ENCODE measurements around the gene RNF150. TPM values are rescaled to one million over a fixed set of nuclear protein-coding genes. Genes with fewer than 3 reads are reported as not detected.

RNF150 gene
- total RNA-seq, 1 donor from 2014 or later, result 9.1 TPM

DNA sequence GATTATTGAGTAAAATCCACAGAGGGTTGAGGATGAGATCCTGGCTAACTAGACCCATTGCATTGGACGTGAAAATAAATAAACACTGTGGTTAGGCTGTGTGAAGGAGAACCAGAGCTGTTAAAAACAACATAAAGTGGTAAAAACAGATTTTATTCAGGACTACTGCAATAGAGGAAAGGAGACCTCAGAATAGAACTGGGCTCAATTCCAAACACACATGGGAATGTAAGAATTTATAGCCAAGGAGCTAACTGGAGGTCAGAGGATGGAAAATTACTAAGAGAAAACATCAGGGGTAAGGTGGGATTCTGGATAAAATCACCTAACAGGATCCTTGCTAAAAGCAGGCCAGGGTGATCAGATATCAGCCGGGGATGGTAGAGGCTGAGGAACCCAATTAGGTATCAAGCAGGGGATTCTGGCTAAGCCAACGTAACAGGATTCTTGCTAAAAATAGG lies 112.4 kb downstream of the RNF150 start:
- Histone ChIP-seq H3K27ac (peak overlapping the region; percentile 49), H3K27me3 (no peaks in the 10 kb centered on the region), H3K4me1 (peaks cover 29% of the 10 kb centered on the region), H3K9me3 (no peaks in the 10 kb centered on the region), H3K36me3 (no peaks in the 10 kb centered on the region), H3K4me3 (no peak overlapping the region)
- DNase-seq (ENCODE audit: extremely low spot score in 2 of 2), result no peak
- TF ChIP-seq POLR2AphosphoS5 (IDR thresholded peaks at IDR 0.05; ENCODE audit: insufficient read depth in 1 of 2, low read depth in 1 of 2), result no peak
- TF ChIP-seq POLR2A (IDR thresholded peaks at IDR 0.05), result no peak
- TF ChIP-seq, protein P1, sequence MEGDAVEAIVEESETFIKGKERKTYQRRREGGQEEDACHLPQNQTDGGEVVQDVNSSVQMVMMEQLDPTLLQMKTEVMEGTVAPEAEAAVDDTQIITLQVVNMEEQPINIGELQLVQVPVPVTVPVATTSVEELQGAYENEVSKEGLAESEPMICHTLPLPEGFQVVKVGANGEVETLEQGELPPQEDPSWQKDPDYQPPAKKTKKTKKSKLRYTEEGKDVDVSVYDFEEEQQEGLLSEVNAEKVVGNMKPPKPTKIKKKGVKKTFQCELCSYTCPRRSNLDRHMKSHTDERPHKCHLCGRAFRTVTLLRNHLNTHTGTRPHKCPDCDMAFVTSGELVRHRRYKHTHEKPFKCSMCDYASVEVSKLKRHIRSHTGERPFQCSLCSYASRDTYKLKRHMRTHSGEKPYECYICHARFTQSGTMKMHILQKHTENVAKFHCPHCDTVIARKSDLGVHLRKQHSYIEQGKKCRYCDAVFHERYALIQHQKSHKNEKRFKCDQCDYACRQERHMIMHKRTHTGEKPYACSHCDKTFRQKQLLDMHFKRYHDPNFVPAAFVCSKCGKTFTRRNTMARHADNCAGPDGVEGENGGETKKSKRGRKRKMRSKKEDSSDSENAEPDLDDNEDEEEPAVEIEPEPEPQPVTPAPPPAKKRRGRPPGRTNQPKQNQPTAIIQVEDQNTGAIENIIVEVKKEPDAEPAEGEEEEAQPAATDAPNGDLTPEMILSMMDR (IDR thresholded peaks at IDR 0.05), result no peak
- intact Hi-C loops (cut with DNase I), result no loop called here

DNA sequence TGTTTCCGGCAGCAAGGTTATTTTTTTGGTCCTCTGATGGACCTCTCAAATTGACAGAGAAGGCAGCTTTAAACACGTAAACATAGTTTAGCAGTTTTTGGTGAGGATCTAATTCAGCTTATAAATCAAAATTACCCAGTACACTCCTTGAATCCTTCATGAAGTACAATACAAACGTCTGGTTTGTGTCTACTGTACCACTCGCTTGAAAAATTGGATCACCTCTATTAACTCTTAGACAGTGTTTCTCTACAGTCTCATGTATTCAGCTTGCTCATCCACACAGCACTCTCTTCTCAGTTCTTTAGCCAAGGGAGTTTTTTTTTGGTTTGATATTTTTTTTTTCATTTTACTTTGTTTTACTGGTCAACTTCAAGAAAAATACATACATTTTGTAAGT lies 113.5 kb downstream of the RNF150 start:
- intact Hi-C loops (cut with DNase I), result no loop called here
- no peak for DNase-seq (ENCODE audit: extremely low spot score in 2 of 2)

DNA sequence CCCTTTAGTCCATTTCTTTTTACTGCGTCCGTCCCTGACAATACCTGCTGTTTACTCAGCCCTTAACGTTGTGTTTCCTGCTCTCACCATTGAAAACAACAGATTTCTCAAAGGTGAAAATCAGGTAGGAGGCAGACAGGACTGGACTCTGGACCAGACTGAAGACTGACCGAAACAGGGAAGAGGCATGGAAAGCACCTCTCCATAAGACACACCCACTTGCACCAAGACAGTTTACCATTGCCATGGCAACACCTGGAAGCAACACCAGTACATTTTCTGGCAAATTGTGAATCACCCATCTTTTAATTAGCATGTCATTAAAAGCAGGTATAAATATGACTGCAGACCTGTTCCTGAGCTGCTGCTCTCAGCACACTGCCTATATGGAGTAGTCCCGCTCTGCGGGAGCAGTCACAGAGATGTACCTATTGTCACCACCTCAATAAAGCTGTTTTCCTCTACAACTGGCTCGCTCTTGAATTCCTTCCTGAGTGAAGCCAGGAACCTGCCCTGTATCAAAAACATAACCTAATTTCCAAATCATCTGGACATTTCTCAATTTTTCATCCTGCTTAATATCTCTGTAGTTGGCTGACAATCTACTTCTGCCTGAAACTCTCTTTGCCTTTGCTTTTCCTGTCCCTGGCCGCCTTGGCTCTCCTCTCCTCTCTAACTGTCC lies 117.0 kb downstream of the RNF150 start:
- no peak for TF ChIP-seq POLR2AphosphoS5 (IDR thresholded peaks at IDR 0.05; ENCODE audit: insufficient read depth in 1 of 2, low read depth in 1 of 2)
- no peak for TF ChIP-seq POLR2A (IDR thresholded peaks at IDR 0.05)
- TF ChIP-seq, protein P1 (IDR thresholded peaks at IDR 0.05), result no peak
- no peaks in the 10 kb centered on the region for H3K9me3 ChIP-seq
- no peak for DNase-seq (ENCODE audit: extremely low spot score in 2 of 2)
- no peaks in the 10 kb centered on the region for H3K27me3 ChIP-seq
- H3K36me3 ChIP-seq, result no peaks in the 10 kb centered on the region
- H3K4me1 ChIP-seq, result peaks cover 13% of the 10 kb centered on the region
- intact Hi-C loops (cut with DNase I), result no loop called here
- no peak overlapping the region for H3K4me3 ChIP-seq
- H3K27ac ChIP-seq, result no peak overlapping the region

More for the DNA sequence above, 113.5 kb downstream of the RNF150 start:
- Histone ChIP-seq H3K27me3 (no peaks in the 10 kb centered on the region), H3K9me3 (no peaks in the 10 kb centered on the region), H3K4me3 (no peak overlapping the region), H3K4me1 (peaks cover 29% of the 10 kb centered on the region), H3K27ac (peak overlapping the region; percentile 49), H3K36me3 (no peaks in the 10 kb centered on the region)
- TF ChIP-seq POLR2A (IDR thresholded peaks at IDR 0.05), result no peak
- TF ChIP-seq, protein P1 (IDR thresholded peaks at IDR 0.05), result no peak
- TF ChIP-seq POLR2AphosphoS5 (IDR thresholded peaks at IDR 0.05; ENCODE audit: insufficient read depth in 1 of 2, low read depth in 1 of 2), result no peak

DNA sequence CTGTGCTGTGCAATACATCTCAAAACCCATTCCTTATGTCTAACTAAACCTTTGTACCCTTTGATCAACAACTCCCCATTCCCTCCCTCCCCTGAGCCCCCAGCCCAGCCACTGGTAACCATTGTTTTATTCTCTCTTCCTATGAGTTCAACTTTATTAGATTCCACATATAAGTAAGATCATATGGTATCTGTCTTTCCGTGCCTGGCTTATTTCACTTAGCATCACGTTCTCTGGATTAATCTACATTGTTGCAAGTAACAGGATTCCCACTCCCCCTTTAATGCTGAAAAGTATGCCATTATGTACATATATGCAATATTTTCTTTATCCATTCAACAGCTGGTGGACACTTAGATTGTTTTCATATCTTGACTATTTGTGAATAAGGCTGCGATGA lies 119.4 kb downstream of the RNF150 start:
- Histone ChIP-seq H3K27me3 (no peaks in the 10 kb centered on the region), H3K4me3 (no peak overlapping the region), H3K27ac (no peak overlapping the region), H3K36me3 (no peaks in the 10 kb centered on the region), H3K9me3 (no peaks in the 10 kb centered on the region), H3K4me1 (no peaks in the 10 kb centered on the region)
- intact Hi-C loops (cut with DNase I), result no loop called here
- no peak for DNase-seq (ENCODE audit: extremely low spot score in 2 of 2)
- TF ChIP-seq, protein P1 (IDR thresholded peaks at IDR 0.05), result no peak
- TF ChIP-seq POLR2A (IDR thresholded peaks at IDR 0.05) (no peak), POLR2AphosphoS5 (IDR thresholded peaks at IDR 0.05; ENCODE audit: insufficient read depth in 1 of 2, low read depth in 1 of 2) (no peak)

DNA sequence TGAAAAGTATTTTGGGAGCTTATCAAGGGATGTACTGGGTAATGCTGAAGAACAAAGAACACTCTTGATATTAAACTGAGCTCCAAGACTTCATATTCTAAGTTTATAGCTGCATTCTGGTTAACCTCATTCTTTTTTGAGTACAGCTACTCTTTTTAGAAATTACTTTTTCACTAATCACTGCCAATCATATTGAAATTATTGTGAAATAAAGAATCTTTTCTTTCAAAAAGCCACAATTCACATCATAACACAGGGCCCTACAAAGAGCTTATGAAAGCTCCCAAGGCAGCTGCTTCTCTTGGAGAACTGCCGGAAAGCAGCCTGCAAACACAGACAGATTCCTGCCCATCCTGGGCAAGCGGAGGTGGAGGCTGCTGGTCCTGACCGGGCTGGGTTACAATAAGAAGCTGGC lies 121.4 kb downstream of the RNF150 start:
- DNase-seq (ENCODE audit: extremely low spot score in 2 of 2), result no peak
- Histone ChIP-seq H3K27me3 (no peaks in the 10 kb centered on the region), H3K36me3 (no peaks in the 10 kb centered on the region), H3K9me3 (no peaks in the 10 kb centered on the region), H3K4me3 (no peak overlapping the region), H3K27ac (no peak overlapping the region), H3K4me1 (no peaks in the 10 kb centered on the region)
- TF ChIP-seq POLR2AphosphoS5 (IDR thresholded peaks at IDR 0.05; ENCODE audit: insufficient read depth in 1 of 2, low read depth in 1 of 2) (no peak), POLR2A (IDR thresholded peaks at IDR 0.05) (no peak)
- TF ChIP-seq, protein P1 (IDR thresholded peaks at IDR 0.05), result no peak
- intact Hi-C loops (cut with DNase I), result no loop called here

All from vagina (tissue), 2 donors.